H9 (cell line): ENCODE measurements around the gene TBX15. TPM values are rescaled to one million over a fixed set of nuclear protein-coding genes. Genes with fewer than 3 reads are reported as not detected.

Source experiments
- DNase-seq: peaks from one replicate; pipeline ENCODE4 v3.0.0-alpha.2; 2017
- H2AFZ ChIP-seq: one replicate; pipeline ENCODE4 v1.6.1; 2013; ENCODE audit warnings: mild to moderate bottlenecking, low read length, control low read depth, moderate library complexity
- H2AK5ac ChIP-seq: 2 replicates; pipeline ENCODE4 v1.6.1; 2013; ENCODE audit warnings: low read length, control low read depth, mixed read lengths; ENCODE audit not compliant: insufficient read length
- H2BK120ac ChIP-seq: one replicate; pipeline ENCODE4 v1.6.1; 2013; ENCODE audit warnings: low read depth, mild to moderate bottlenecking, low read length, control low read depth, inconsistent platforms; ENCODE audit not compliant: poor library complexity, severe bottlenecking
- H2BK12ac ChIP-seq: 2 replicates; pipeline ENCODE4 v1.6.1; 2013; ENCODE audit warnings: low read length, control low read depth, mixed read lengths, low read depth; ENCODE audit not compliant: insufficient read length
- H2BK15ac ChIP-seq: 2 replicates; pipeline ENCODE4 v1.6.1; 2013; ENCODE audit warnings: low read depth, low read length, control low read depth
- H2BK20ac ChIP-seq: one replicate; pipeline ENCODE4 v1.6.1; 2013; ENCODE audit warnings: low read depth, mild to moderate bottlenecking, low read length, control low read depth, inconsistent platforms; ENCODE audit not compliant: poor library complexity, severe bottlenecking
- H2BK5ac ChIP-seq: 2 replicates; pipeline ENCODE4 v1.6.1; 2013; ENCODE audit warnings: low read length, control low read depth, mixed read lengths; ENCODE audit not compliant: insufficient read length
- H3K14ac ChIP-seq: 2 replicates; pipeline ENCODE4 v1.6.1; 2013; ENCODE audit warnings: low read length, control low read depth; ENCODE audit not compliant: insufficient read depth
- H3K18ac ChIP-seq: 2 replicates; pipeline ENCODE4 v1.6.1; 2013; ENCODE audit warnings: low read depth, mild to moderate bottlenecking, mixed read lengths, low read length, control low read depth; ENCODE audit not compliant: insufficient read length
- H3K23ac ChIP-seq: 2 replicates; pipeline ENCODE4 v1.6.1; 2013; ENCODE audit warnings: low read length, control low read depth, mixed read lengths, low read depth; ENCODE audit not compliant: insufficient read length
- H3K23me2 ChIP-seq: 2 replicates; pipeline ENCODE4 v1.6.1; 2013; ENCODE audit warnings: low read depth, mild to moderate bottlenecking, mixed read lengths, low read length, control low read depth; ENCODE audit not compliant: insufficient read length, poor library complexity, severe bottlenecking
- H3K27ac ChIP-seq: 2 replicates; pipeline ENCODE4 v1.5.1; 2013; ENCODE audit warnings: low read length, control low read depth, mixed read lengths, low read depth; ENCODE audit not compliant: insufficient read length
- H3K27me3 ChIP-seq: 2 replicates; pipeline ENCODE4 v1.6.1; 2013; ENCODE audit warnings: low read length, control low read depth, inconsistent platforms; ENCODE audit not compliant: insufficient read depth
- H3K4ac ChIP-seq: 2 replicates; pipeline ENCODE4 v1.6.1; 2013; ENCODE audit warnings: low read depth, mild to moderate bottlenecking, control low read depth, inconsistent platforms, low read length, moderate library complexity
- H3K4me1 ChIP-seq: 2 replicates; pipeline ENCODE4 v1.6.1; 2013; ENCODE audit warnings: low read length, control low read depth, inconsistent platforms; ENCODE audit not compliant: insufficient read depth
- H3K4me2 ChIP-seq: 2 replicates; pipeline ENCODE4 v1.6.1; 2013; ENCODE audit warnings: low read length, control low read depth, mixed read lengths; ENCODE audit not compliant: insufficient read length, insufficient read depth
- H3K56ac ChIP-seq: 2 replicates; pipeline ENCODE4 v1.6.1; 2013; ENCODE audit warnings: low read depth, mild to moderate bottlenecking, mixed read lengths, low read length, control low read depth; ENCODE audit not compliant: insufficient read length
- H3K79me1 ChIP-seq: 2 replicates; pipeline ENCODE4 v1.6.1; 2013; ENCODE audit warnings: low read depth, mild to moderate bottlenecking, moderate library complexity, low read length, control low read depth, inconsistent platforms; ENCODE audit not compliant: insufficient read depth, poor library complexity, severe bottlenecking
- H3K79me2 ChIP-seq: 2 replicates; pipeline ENCODE4 v1.6.1; 2013; ENCODE audit warnings: low read length, control low read depth, inconsistent platforms; ENCODE audit not compliant: insufficient read depth
- H3K9ac ChIP-seq: 2 replicates; pipeline ENCODE4 v1.6.1; 2013; ENCODE audit warnings: low read length, control low read depth, mixed read lengths; ENCODE audit not compliant: insufficient read length; ENCODE audit errors: extremely low read depth
- H3K9me3 ChIP-seq: one replicate; pipeline ENCODE4 v1.6.1; 2013; ENCODE audit warnings: low read depth, low read length, inconsistent platforms; ENCODE audit not compliant: control insufficient read depth
- H3T11ph ChIP-seq: one replicate; pipeline ENCODE4 v1.6.1; 2013; ENCODE audit warnings: mild to moderate bottlenecking, low read length, control low read depth, inconsistent platforms
- H4K20me1 ChIP-seq: one replicate; pipeline ENCODE4 v1.6.1; 2013; ENCODE audit not compliant: control insufficient read depth, insufficient read length, insufficient read depth
- H4K5ac ChIP-seq: 2 replicates; pipeline ENCODE4 v1.6.1; 2013; ENCODE audit warnings: low read depth, mild to moderate bottlenecking, mixed read lengths, low read length, control low read depth; ENCODE audit not compliant: insufficient read length
- H4K8ac ChIP-seq: replicated peaks from 2 replicates; pipeline ENCODE4 v1.6.1; 2013; ENCODE audit warnings: low read length, control low read depth, mixed read lengths, low read depth; ENCODE audit not compliant: insufficient read length
- H4K91ac ChIP-seq: 2 replicates; pipeline ENCODE4 v1.6.1; 2013; ENCODE audit warnings: low read depth, mild to moderate bottlenecking, moderate library complexity, mixed read lengths, low read length, control low read depth; ENCODE audit not compliant: insufficient read length
- H3K27ac Mint-ChIP-seq, 3 experiments: 2 replicates in 2 of 3; 3 replicates in 1 of 3; pipeline ENCODE4 v1.8.0; 2020 to 2021; ENCODE audit warnings: mixed read lengths in 3 of 3, mild to moderate bottlenecking in 1 of 3, moderate library complexity in 1 of 3
- H3K27me3 Mint-ChIP-seq: 2 replicates; pipeline ENCODE4 v1.8.0; 2021; ENCODE audit warnings: low read depth, mild to moderate bottlenecking, moderate library complexity, mixed read lengths
- H3K36me3 Mint-ChIP-seq, 3 experiments: 2 replicates in 2 of 3; 3 replicates in 1 of 3; pipeline ENCODE4 v1.8.0; 2020 to 2021; ENCODE audit warnings: low read depth in 3 of 3, mixed read lengths in 3 of 3; ENCODE audit not compliant: insufficient read depth in 1 of 3
- H3K4me1 Mint-ChIP-seq, 2 experiments: 2 replicates each; pipeline ENCODE4 v1.8.0; 2020; ENCODE audit warnings: mixed read lengths in 2 of 2
- H3K4me3 Mint-ChIP-seq, 2 experiments: 2 replicates in 1 of 2; 3 replicates in 1 of 2; pipeline ENCODE4 v1.8.0; 2020 to 2021; ENCODE audit warnings: mild to moderate bottlenecking in 2 of 2, mixed read lengths in 2 of 2, moderate library complexity in 1 of 2
- H3K9me3 Mint-ChIP-seq, 2 experiments: 2 replicates in 1 of 2; 3 replicates in 1 of 2; pipeline ENCODE4 v1.8.0; 2020; ENCODE audit warnings: mild to moderate bottlenecking in 2 of 2, mixed read lengths in 2 of 2, moderate library complexity in 1 of 2
- CTCF ChIP-seq: fragments of 200-600 bp; sonication (generic); conservative IDR thresholded peaks from 3 replicates; pipeline ENCODE4 v1.8.0; 2021; ENCODE audit warnings: antibody characterized with exemption, mild to moderate bottlenecking
- WGBS: extraction: QIAGEN DNeasy Blood & Tissue Kit; methylation state at CpG from one replicate; pipeline ENCODE4 v1.1.7; 2013; ENCODE audit warnings: missing lambda C conversion rate, low lambda C conversion rate, mixed read lengths; ENCODE audit not compliant: insufficient read length; ENCODE audit errors: extremely low coverage; 5-methylcytosine and 5-hydroxymethylcytosine counted together
- total RNA-seq: library from RNA; stranded (reverse); gene quantifications from 2 replicates; pipeline ENCODE4 v1.2.1, GENCODE V29; 2021

The TBX15 gene
- total RNA-seq, 1 experiment from 2014 or later, result 0.07 TPM

GRCh38 chr1:118842452-118843201 is 145.5 kb downstream of the TBX15 start:
- TF ChIP-seq CTCF, result no peak
- H3K18ac ChIP-seq, result no peak overlapping the region
- no peak overlapping the region for H4K8ac ChIP-seq
- H2AK5ac ChIP-seq, result no peak overlapping the region
- Mint-ChIP-seq H3K4me3 (no peak overlapping the region), H3K27ac (no peak overlapping the region), H3K27me3 (peaks cover 4% of the 10 kb centered on the region), H3K9me3 (no peaks in the 10 kb centered on the region), H3K36me3 (no peaks in the 10 kb centered on the region), H3K4me1 (peaks cover 0 to 4% of the 10 kb centered on the region in 2 experiments; a peak in 2 of 4 replicates)
- H2BK15ac ChIP-seq, result no peak overlapping the region
- H3T11ph ChIP-seq, result no peak overlapping the region
- no peak overlapping the region for H2BK120ac ChIP-seq
- no peaks in the 10 kb centered on the region for H3K23me2 ChIP-seq
- H2AFZ ChIP-seq, result no peak overlapping the region
- no peak overlapping the region for H2BK20ac ChIP-seq
- no peak overlapping the region for H4K91ac ChIP-seq
- H2BK12ac ChIP-seq, result no peak overlapping the region
- no peak overlapping the region for H4K5ac ChIP-seq
- H3K9ac ChIP-seq, result no peak overlapping the region
- H4K20me1 ChIP-seq, result no peaks in the 10 kb centered on the region
- H2BK5ac ChIP-seq, result no peak overlapping the region
- no peaks in the 10 kb centered on the region for H3K27me3 ChIP-seq
- no peak overlapping the region for H3K23ac ChIP-seq
- no peak overlapping the region for H3K4ac ChIP-seq
- no CpG with 5 or more reads among the region's 14 CpGs for WGBS
- no peaks in the 10 kb centered on the region for H3K4me1 ChIP-seq
- no peak for DNase-seq
- H3K27ac ChIP-seq, result no peak overlapping the region
- no peaks in the 10 kb centered on the region for H3K79me1 ChIP-seq
- no peaks in the 10 kb centered on the region for H3K9me3 ChIP-seq
- no peak overlapping the region for H3K14ac ChIP-seq
- H3K56ac ChIP-seq, result no peak overlapping the region
- H3K4me2 ChIP-seq, result no peak overlapping the region
- no peaks in the 10 kb centered on the region for H3K79me2 ChIP-seq
